ENCODE measurements around the gene TTLL9. TPM values are rescaled to one million over a fixed set of nuclear protein-coding genes. Genes with fewer than 3 reads are reported as not detected.

The TTLL9 gene
- total and polyA plus RNA-seq, 2 of the 13 experiments (the other 11 are each of a cell fraction or from before 2014, with no cell fraction given): not detected

GRCh38 chr20:31870726-31871617, 538 bp downstream of the TTLL9 start (continued):
- TF ChIP-seq ZBTB1 (CRISPR knock-in tag; IDR thresholded peaks at IDR 0.05; ENCODE audit: borderline replicate concordance) (no peak), ARID2 (CRISPR knock-in tag; IDR thresholded peaks at IDR 0.05; ENCODE audit: borderline replicate concordance) (no peak), ISX (CRISPR knock-in tag; conservative IDR thresholded peaks at IDR 0.05) (no peak), ZUFSP (CRISPR knock-in tag; IDR thresholded peaks at IDR 0.05; ENCODE audit: borderline replicate concordance) (no peak), ZNF446 (CRISPR knock-in tag; IDR thresholded peaks at IDR 0.05) (peak; percentile 5; the same call in 1 of the 2 replicates), MLX (CRISPR knock-in tag; IDR thresholded peaks at IDR 0.05) (no peak), BORCS8-MEF2B (CRISPR knock-in tag; IDR thresholded peaks at IDR 0.05) (no peak), SRSF9 (IDR thresholded peaks at IDR 0.05; ENCODE audit: borderline replicate concordance, insufficient read depth, low read depth, low read length, poor library complexity, severe bottlenecking) (no peak), SKIL (CRISPR knock-in tag; IDR thresholded peaks at IDR 0.05; ENCODE audit: borderline replicate concordance) (no peak), PAX8 (CRISPR knock-in tag; IDR thresholded peaks at IDR 0.05; ENCODE audit: borderline replicate concordance) (no peak), ZBTB39 (CRISPR knock-in tag; IDR thresholded peaks at IDR 0.05) (no peak), HOXD1 (CRISPR knock-in tag; IDR thresholded peaks at IDR 0.05) (no peak), TEAD3 (CRISPR knock-in tag; optimal IDR thresholded peaks at IDR 0.05; ENCODE audit: borderline replicate concordance) (peak; percentile 11), GMEB1 (CRISPR knock-in tag; IDR thresholded peaks at IDR 0.05; ENCODE audit: borderline replicate concordance) (no peak), ZNF138 (CRISPR knock-in tag; IDR thresholded peaks at IDR 0.05; ENCODE audit: low read depth) (no peak), ZNF607 (CRISPR knock-in tag; IDR thresholded peaks at IDR 0.05; ENCODE audit: borderline replicate concordance) (no peak)
- TF ChIP-seq, protein P1, sequence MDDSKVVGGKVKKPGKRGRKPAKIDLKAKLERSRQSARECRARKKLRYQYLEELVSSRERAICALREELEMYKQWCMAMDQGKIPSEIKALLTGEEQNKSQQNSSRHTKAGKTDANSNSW (CRISPR knock-in tag; IDR thresholded peaks at IDR 0.05; ENCODE audit: borderline replicate concordance): no peak

Data from HepG2 (cell line).